22Rv1 (cell line): ENCODE measurements around the gene BIRC6.

Experiments used
- CTCF ChIP-seq: fragments of 450-650 bp; IDR thresholded peaks from 2 replicates; pipeline ENCODE4 v1.5.1; 2017; ENCODE audit warnings: mild to moderate bottlenecking
- ZFX ChIP-seq: fragments of 450-650 bp; IDR thresholded peaks from 2 replicates; pipeline ENCODE4 v1.6.1; 2017; ENCODE audit warnings: antibody characterized with exemption, borderline replicate concordance

GRCh38 chr2:32357318-32358110, 691 bp downstream of the BIRC6 start:
- TF ChIP-seq CTCF: no peak
- 0 out of 2 replicates have a peak, but pooled peaks have one; percentile 28 for TF ChIP-seq ZFX
